Activated T-cell treated with anti-CD3 and anti-CD28 coated beads, Interleukin-2, amount 50 U/mL, for 48 hours (primary cell): ENCODE data around the gene CACNA1D.

Source experiments
- DNase-seq, 2 experiments: peaks; one replicate each; pipeline ENCODE4 v3.0.0-alpha.2; 2020

CACNA1D gene

GRCh38 chr3:53721187-53722119 is 227.0 kb downstream of the CACNA1D start:
- no peak for DNase-seq

GRCh38 chr3:53724566-53724965 is 230.2 kb downstream of the CACNA1D start:
- DNase-seq, result no peak

- DNase-seq, result no peak
Measured at GRCh38 chr3:53725387-53725995, 231.1 kb downstream of the CACNA1D start.

DNA sequence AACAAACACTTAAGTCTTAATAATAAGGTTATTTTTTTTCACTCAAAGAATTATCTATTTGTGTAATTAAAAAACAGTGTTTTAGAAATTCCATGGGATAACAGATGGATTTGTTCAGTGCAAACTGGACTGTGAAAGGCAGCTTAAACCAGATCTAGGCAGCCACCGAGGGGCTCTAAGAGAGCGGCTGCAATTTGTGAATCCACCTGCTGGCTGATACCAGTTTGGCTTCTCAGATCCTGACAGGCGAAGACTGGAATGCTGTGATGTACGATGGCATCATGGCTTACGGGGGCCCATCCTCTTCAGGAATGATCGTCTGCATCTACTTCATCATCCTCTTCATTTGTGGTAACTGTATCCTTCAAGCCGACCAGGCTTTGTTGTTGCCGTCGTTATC is 232.2 kb downstream of the CACNA1D start:
- DNase-seq, result no peak

- no peak for DNase-seq
Measured at GRCh38 chr3:53728606-53729005, 234.2 kb downstream of the CACNA1D start.

DNA sequence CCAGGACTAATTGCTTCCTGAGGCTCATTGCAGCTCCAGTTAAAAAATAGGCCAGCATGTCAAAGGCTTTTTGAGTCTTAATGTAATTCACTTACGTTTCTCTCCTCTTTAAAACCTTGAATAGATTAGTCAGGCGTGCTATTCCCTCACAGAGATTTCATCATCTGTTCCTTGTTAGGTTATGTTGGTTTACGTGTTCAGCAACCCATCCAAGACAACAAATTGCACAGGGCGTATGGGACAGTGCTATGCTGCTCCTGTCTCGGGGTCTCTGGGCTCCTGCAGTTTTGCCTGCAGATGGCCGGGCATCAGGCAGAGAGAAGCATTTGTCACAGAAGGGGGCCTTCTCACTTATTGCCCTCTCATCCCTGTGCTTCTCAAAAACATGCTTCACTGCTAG is 234.7 kb downstream of the CACNA1D start:
- DNase-seq, result no peak

- DNase-seq, result no peak
Measured at GRCh38 chr3:53729618-53730017, 235.2 kb downstream of the CACNA1D start.

DNA sequence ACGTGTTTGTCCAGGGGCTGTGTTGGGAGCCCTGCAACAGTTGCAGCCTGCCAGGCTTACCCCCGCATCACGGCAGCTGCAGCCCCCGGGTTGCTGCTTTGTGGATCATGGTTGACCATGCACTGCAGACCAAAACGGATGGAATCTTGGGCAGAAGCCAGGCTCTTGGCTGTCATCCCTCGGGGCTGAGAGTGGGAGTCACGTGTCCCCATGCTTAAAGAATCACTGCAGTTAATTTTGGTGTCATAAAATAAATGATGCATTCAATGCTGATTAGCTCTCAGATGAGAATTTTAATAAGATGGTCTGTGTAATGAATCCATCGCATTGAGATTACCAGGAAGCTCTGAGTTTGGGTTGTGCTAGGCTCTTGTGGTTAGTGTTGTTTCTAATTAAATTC is 236.2 kb downstream of the CACNA1D start:
- DNase-seq, result no peak

GRCh38 chr3:53731934-53732624 is 237.7 kb downstream of the CACNA1D start:
- DNase-seq, result no peak

DNA sequence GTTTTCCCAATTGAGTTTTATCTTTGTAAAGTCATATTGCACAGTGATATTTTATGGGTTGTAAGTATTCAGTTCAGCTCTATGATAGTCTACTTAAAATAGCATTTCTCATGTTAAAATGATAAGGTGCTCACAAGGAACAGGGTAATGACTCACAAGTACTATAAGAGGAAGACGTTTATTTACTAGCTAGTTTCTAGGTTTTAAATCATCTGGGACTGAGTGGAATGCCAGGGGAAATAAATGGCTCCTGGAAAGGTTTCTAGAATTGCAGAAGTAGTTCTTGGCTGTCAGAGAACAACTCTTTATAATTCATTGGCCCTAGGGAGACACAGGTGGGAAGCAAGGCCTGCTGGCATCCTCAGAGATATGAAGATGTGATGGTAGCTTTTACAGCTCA is 239.0 kb downstream of the CACNA1D start:
- DNase-seq, result no peak

GRCh38 chr3:53739966-53740365 is 245.6 kb downstream of the CACNA1D start:
- DNase-seq, result no peak

GRCh38 chr3:53740956-53741355 is 246.5 kb downstream of the CACNA1D start:
- no peak for DNase-seq

DNA sequence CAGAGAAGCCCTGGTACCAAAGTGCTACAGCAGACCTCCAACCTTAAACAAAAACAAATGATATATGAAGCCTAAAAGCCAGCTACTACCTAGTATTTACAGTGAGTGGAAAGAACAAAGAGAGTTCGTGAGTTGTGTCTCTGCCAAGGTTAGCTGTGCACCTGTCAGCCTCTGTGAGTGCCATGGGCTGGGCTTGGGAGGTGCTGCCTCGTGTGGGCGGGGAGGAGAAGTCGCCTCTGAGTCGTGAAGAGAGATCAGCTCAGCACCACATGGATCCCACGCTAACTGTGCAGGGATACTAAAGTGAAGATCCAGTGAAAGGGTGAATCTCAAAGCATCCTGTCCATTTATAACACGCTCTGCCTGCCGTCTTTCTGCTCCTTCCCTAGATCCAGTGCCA is 249.9 kb downstream of the CACNA1D start:
- DNase-seq, result no peak

DNA sequence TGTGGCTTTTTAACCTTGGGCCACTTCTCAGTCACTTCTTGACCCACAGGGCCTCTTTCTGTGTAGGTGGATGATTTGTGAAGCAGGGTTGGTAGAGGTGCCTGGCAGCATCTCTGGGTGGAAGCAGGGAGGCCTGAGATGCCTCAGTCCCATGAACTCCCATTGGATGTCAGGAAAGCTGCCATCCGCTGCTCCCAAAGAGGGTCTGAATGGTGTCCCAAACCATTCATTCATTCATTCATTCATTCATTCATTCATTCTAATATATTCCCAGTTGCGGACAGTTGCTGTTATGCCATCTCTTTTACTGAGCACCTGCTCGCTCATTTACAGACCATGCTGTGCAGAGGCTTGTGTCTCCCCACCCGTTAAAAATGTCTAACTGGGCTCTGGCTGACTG is 253.1 kb downstream of the CACNA1D start:
- DNase-seq, result no peak

DNA sequence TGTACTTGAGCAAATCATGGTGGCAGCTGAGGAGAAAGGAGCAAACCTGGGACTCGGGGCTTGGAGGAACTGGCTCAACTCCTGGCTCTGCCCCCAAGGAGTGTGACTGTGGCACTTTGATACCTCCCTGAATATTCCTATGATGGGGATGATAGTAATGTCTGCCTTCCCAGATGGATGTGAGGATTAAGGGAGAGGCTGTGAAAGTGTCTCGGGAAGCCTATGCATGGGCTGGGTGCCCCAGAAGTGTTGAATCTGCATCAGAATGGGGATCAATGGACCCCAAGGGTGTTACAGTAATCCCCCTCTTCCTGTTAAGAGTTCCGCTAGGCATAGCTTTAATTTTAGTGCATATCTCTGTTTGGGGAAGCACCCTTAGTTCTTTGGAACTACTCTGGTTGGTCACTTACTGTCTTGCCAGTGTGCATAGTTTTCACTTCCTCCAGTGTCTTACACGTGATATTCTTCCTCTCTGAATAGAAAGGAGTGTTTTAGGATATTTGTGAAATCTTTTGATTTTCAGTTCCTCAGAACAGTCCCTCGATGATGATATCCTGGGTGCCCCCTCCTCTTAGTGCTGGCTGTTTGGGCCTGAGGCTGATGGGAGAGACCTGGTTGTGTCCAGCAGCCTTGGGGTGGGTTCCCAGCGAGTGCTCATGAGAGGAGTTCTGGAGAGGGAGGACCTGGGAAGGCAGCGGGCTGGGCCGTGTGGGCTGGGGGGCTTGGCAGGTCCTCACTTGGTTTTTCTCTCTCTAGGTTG is 254.3 kb downstream of the CACNA1D start:
- DNase-seq, result no peak

DNA sequence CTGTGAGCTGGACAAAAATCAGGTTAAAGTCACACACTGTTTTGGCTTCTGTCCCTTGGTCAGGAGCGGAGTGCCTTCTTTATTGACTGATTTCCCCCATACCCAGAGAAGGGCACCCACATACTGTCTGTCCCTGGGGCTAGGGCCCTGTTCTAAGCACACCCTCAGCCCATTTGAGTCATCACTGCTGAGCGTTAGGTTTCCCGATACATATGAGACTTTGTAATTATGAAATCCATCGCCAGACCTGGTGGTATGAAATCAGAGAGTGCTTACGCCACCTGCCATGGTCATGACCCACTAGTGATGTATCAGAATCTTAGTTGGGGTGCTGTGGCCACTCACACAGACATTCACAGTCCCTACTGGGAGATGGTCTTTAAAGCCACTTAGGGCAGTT is 255.0 kb downstream of the CACNA1D start:
- DNase-seq, result no peak

- no peak for DNase-seq
Measured at GRCh38 chr3:53750253-53751210, 256.1 kb downstream of the CACNA1D start.

- peak; percentile 22 to 24 for DNase-seq
Measured at GRCh38 chr3:53753518-53754183, 259.2 kb downstream of the CACNA1D start.

GRCh38 chr3:53754325-53754724 is 259.9 kb downstream of the CACNA1D start:
- DNase-seq, result no peak

DNA sequence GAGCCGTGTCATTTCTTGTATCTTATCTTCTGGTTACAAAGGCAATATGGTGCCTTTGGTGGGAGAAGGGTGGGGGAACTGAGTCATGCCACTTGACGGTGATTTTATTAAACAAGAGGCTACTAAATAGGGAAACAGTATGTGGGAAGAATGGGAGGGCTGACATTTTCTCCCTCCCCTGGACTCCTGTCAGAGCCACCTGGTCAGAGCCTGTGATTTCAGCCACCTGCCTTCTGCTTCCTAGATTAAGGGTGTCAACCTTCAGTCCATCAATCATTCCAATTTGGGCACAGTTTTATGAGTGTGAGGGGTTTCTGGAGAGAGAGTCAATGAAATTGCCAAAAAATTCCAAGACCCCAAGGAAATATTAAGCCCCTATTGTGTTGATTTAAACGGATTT is 264.4 kb downstream of the CACNA1D start:
- no peak for DNase-seq

DNA sequence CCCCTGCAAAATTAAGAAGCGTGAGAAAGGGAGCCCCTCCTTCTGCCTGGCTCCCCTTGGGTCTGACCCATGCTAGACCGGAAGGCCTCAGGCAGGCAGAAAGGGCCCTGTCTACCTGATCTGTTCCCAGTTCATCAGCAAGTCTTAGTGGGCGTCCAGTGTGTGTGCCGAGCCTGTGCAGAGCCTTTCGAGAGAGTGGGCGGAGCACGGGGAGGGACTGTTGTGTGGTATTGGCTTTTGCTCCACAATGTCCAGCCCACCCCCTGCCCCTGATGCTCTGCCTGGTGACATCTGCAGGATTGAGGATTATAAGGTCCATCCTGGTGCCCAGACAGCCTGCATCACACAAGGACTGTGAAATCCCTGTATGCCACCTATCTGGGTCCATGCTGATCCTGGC is 268.9 kb downstream of the CACNA1D start:
- DNase-seq, result no peak
